NT2/D1 (cell line): ENCODE measurements around the gene CORO2A.
"Not testable (repeated sequence)": the region's sequence is repeated elsewhere in the genome, so short reads cannot be mapped to it uniquely, and the experiment has no call there.

ENCODE experiments used
- DNase-seq: peaks from one replicate; pipeline ENCODE4 v3.0.0-alpha.2; 2011; ENCODE audit warnings: low read depth, low spot score
- H3K27me3 ChIP-seq: 2 replicates; pipeline ENCODE4 v1.6.0; 2011; ENCODE audit warnings: mild to moderate bottlenecking; ENCODE audit not compliant: insufficient read length, insufficient read depth
- H3K36me3 ChIP-seq: 2 replicates; pipeline ENCODE4 v1.6.1; 2011; ENCODE audit warnings: mild to moderate bottlenecking, low read length, mixed read lengths; ENCODE audit not compliant: insufficient read depth, insufficient read length
- H3K4me1 ChIP-seq: 2 replicates; pipeline ENCODE4 v1.5.1; 2011; ENCODE audit not compliant: insufficient read depth, insufficient read length
- H3K4me3 ChIP-seq: 2 replicates; pipeline ENCODE4 v1.5.1; 2011; ENCODE audit warnings: low read depth; ENCODE audit not compliant: insufficient read length
- H3K9ac ChIP-seq: 2 replicates; pipeline ENCODE4 v1.6.0; 2011; ENCODE audit warnings: low read depth; ENCODE audit not compliant: insufficient read length
- H3K9me3 ChIP-seq: 2 replicates; pipeline ENCODE4 v1.5.1; 2011; ENCODE audit warnings: mild to moderate bottlenecking, low read length; ENCODE audit not compliant: insufficient read depth
- SUZ12 ChIP-seq: IDR thresholded peaks from 2 replicates; pipeline ENCODE4 v1.6.1; 2011; ENCODE audit not compliant: insufficient read length, insufficient read depth; ENCODE audit errors: extremely low read depth
- YY1 ChIP-seq: IDR thresholded peaks from 2 replicates; pipeline ENCODE4 v1.6.1; 2011; ENCODE audit not compliant: insufficient read length, insufficient read depth
- ZNF274 ChIP-seq: IDR thresholded peaks from 2 replicates; pipeline ENCODE4 v1.6.1; 2011; ENCODE audit warnings: mild to moderate bottlenecking, low read depth, low read length

The CORO2A gene

DNA sequence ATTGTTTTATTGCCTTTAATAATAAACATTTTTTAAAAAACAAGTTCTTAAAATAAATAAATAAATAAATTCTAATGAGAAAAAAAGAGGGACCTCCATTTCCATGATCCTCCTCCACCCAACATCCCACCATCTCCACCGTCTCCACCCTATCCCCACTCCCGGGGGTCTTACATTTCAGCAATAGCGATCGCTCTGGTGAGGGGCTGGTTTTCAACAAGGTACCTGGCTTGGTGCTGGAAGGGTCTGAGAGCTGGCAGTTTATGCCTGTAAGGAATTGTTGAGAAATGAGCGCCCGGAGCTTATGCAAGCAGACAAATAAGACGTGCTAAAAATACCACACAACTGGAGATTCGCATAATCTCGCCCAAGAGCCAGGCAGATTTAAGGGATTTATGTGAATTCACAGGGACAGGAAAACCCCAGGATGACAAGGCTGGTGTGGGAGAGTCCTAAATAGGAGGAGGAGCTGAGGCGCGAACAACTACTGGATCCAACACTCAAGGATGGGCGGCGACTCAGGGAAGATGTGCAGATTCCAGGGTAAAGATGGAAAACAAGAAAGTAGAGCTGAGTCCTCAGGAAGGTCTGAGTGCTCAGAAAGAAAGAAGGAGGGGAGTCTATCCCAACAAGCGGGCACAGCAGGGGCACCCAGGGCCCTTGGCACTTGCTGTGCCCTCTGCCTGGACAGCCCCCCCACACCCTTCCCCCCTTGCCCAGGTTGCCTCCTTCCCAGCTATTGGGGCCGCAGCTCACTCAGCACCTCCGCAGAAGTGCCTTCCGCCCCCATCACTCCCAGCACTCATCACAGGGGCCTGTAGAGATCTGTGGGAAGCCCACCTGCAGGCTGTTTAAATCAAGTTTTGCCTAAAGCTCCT is 100.5 kb downstream of the CORO2A start:
- Histone ChIP-seq H3K4me3 (no peak overlapping the region), H3K4me1 (peaks cover 10% of the 10 kb centered on the region), H3K9me3 (no peaks in the 10 kb centered on the region), H3K9ac (no peak overlapping the region), H3K36me3 (peaks cover 43% of the 10 kb centered on the region), H3K27me3 (no peaks in the 10 kb centered on the region)
- TF ChIP-seq SUZ12 (no peak), YY1 (no peak), ZNF274 (no peak)
- DNase-seq, result no peak

DNA sequence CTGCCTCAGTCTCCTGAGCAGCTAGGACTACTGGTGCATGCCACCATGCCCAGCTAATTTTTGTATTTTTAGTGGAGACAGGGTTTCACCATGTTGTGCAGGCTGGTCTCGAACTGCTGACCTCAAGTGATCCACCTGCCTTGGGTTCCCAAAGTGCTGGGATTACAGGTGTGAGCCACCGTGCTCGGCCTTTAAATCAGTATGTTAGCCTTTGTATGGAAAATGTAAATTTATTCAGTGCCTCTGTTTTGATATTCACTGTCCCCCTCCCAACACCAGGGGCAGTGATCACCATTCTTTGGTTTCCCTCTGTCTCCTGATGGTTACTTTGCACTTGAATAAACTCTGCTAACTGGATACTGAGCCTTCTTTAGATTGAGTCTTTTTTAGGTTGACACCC is 101.8 kb downstream of the CORO2A start:
- H3K9ac ChIP-seq, H3K27me3 ChIP-seq, H3K4me3 ChIP-seq, H3K9me3 ChIP-seq: not testable (repeated sequence)
- H3K4me1 ChIP-seq, result peaks cover 13% of the 10 kb centered on the region
- peak; percentile 64 for DNase-seq
- peaks cover 34% of the 10 kb centered on the region for H3K36me3 ChIP-seq

DNA sequence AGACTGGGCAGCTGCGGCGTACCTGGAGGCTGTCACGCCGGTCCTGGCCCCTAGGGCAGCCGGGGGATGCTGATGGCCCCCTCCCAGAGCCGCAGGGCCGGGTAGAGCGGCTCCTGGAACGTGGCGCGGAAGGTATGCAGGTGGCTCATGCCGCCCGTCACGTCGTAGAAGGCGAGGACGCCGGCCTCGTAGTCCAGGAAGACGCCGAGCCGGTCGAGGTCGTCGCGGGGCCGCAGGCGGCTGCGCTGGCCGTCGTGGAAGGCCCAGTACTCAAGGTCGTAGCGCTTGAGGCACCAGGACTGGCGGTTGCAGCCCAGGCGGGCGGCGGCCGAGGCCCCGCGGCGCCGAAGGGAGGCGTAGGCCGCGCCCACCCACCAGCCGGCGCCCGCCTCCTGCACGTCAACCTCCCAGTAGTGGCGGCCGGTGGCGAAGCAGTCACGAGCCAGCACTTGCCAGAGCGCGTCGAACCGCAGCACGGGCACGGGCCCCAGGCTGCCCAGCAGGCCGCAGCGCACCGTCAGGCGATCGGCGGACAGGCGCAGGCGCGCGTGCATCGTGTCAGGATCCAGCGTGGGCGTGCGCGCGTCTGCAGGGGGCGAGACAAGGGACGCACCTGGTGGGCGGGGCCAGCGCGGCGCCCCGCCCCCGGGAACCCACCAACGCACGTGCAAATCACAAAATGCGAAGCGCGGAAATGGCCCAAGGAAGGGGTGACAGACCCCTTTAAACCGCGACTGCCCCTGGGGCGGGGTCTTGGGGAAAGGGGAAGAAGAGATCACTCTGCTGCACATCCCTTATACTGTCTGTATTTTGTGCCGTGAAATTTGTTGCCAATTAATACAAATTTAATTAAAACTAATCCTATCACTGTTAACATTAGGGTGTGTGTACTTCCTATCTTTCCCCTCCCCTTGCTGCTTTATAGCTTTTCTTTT is 104.8 kb downstream of the CORO2A start:
- TF ChIP-seq SUZ12 (no peak), ZNF274 (no peak), YY1 (no peak)
- no peak overlapping the region for H3K4me3 ChIP-seq
- no peaks in the 10 kb centered on the region for H3K27me3 ChIP-seq
- H3K4me1 ChIP-seq, result peaks cover 13% of the 10 kb centered on the region
- peaks cover 45% of the 10 kb centered on the region for H3K36me3 ChIP-seq
- no peak for DNase-seq
- H3K9ac ChIP-seq, result no peak overlapping the region
- H3K9me3 ChIP-seq, result no peaks in the 10 kb centered on the region

DNA sequence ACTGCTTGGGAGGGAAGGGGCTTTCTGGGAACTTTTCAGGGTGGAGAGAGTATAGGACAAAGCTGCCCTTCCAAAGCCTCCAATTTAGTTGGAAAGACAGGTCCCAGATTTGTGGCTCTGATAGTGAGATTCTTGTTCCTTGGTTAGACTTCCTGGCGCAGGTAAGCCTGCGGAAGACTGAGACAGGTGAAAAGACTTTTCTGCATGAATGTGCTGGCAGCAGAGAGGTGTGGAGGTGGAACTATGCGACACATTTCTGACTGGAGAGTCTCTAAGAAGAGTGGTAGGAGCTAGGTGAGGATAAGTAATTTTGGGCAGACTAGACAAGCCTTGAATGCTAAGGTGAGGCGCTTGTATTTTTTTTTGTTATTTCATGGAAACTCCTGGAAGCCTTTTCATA is 106.0 kb downstream of the CORO2A start:
- H3K36me3 ChIP-seq, result peaks cover 57% of the 10 kb centered on the region

DNA sequence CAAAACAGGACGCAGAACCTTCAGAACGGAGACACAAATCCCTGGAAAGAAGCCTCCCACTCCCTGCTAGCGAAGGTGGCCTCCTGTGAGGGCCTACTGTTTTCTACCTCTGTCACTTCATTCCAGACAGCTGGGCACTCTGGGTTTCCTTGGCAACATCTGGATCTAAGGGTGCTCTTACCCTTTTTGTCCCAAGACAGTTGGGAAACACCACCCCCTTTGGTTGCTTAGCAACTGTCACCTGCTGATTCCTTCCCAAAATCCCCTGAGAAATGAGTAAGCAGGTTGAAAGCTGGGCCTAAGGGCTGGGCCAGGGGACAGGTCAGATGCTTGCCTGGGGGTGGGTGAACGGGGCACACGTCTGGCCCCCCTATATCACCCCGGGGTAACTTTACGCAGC is 106.5 kb downstream of the CORO2A start:
- peaks cover 7% of the 10 kb centered on the region for H3K4me1 ChIP-seq
- H3K9ac ChIP-seq, result no peak overlapping the region
- no peak overlapping the region for H3K4me3 ChIP-seq
- H3K9me3 ChIP-seq, result no peaks in the 10 kb centered on the region
- no peak for TF ChIP-seq YY1
- TF ChIP-seq SUZ12, result no peak
- TF ChIP-seq ZNF274, result no peak
- H3K27me3 ChIP-seq, result no peaks in the 10 kb centered on the region
- H3K36me3 ChIP-seq, result peaks cover 60% of the 10 kb centered on the region
- DNase-seq, result no peak

More for the DNA sequence above, 106.0 kb downstream of the CORO2A start:
- H3K9me3 ChIP-seq, result no peaks in the 10 kb centered on the region
- no peak for DNase-seq
- H3K4me3 ChIP-seq, result no peak overlapping the region
- H3K27me3 ChIP-seq, result no peaks in the 10 kb centered on the region
- peaks cover 9% of the 10 kb centered on the region for H3K4me1 ChIP-seq
- H3K9ac ChIP-seq, result no peak overlapping the region
- TF ChIP-seq YY1, result no peak
- TF ChIP-seq SUZ12, result no peak
- TF ChIP-seq ZNF274, result no peak

DNA sequence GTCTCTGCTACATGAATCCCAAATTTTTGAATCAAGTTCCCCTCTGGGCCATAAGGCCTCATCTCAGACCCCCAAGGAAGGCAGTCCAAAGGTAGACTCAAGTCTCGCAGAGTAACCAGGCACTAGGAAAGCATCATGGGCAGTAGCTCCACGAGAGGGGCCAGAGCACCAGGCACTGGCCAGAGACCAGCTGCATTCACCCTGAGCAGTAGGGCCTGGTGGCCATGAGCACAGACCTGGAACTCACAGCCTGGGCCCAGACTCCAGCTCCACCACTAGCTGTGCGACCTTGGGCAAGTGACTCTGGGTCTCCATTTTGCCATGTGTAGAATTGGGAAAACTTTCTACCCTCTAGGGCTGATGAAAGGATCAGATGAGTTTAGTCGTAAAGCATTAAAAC is 107.4 kb downstream of the CORO2A start:
- DNase-seq, result no peak
- TF ChIP-seq ZNF274 (no peak), YY1 (no peak), SUZ12 (no peak)
- Histone ChIP-seq H3K36me3 (peaks cover 66% of the 10 kb centered on the region), H3K9me3 (no peaks in the 10 kb centered on the region), H3K9ac (no peak overlapping the region), H3K27me3 (no peaks in the 10 kb centered on the region), H3K4me3 (no peak overlapping the region), H3K4me1 (peaks cover 7% of the 10 kb centered on the region)

DNA sequence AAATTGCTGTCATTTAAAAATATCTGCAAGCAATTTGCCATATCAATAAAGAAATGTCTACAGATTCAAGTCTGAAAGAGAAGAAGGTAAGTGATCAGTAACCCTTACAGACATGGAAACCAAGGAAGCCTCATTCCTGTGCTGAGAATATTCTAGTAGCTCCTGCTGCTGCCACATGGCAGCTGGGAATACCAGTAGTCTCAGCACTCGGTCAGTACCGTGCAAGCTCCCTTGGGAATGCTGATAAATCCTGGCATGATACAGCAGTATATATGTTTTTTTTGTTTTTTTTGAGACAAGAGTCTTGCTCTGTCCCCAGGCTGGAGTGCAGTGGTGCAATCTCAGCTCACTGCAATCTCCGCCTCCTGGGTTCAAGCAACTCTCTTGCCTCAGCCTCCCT is 108.0 kb downstream of the CORO2A start:
- H3K36me3 ChIP-seq, result peaks cover 71% of the 10 kb centered on the region
- no peak overlapping the region for H3K9ac ChIP-seq
- H3K4me3 ChIP-seq, result no peak overlapping the region
- DNase-seq, result no peak
- peaks cover 7% of the 10 kb centered on the region for H3K4me1 ChIP-seq
- TF ChIP-seq ZNF274 (no peak), YY1 (no peak), SUZ12 (no peak)
- H3K27me3 ChIP-seq, result no peaks in the 10 kb centered on the region
- H3K9me3 ChIP-seq, result no peaks in the 10 kb centered on the region
